SK-N-MC (cell line): ENCODE data around the gene PDZD4.

Experiments used
- EZH2 ChIP-seq: fragments of 200-600 bp; sonication (generic); IDR thresholded peaks from one replicate; pipeline ENCODE4 v1.6.1; 2017; ENCODE audit warnings: antibody characterized with exemption
- POLR2AphosphoS5 ChIP-seq: IDR thresholded peaks from 2 replicates; pipeline ENCODE4 v1.6.1; 2012; ENCODE audit warnings: mild to moderate bottlenecking, low read depth, low read length, borderline replicate concordance

- TF ChIP-seq POLR2AphosphoS5 = no peak
- no peak for TF ChIP-seq EZH2
Measured at GRCh38 chrX:153862369-153863250, 32.3 kb upstream of the PDZD4 start.
